HepG2 (cell line): Measurements from ENCODE around the gene ZC3H8. TPM values are rescaled to one million over a fixed set of nuclear protein-coding genes. Genes with fewer than 3 reads are reported as not detected.

Source experiments
- ATAC-seq: fragments of 200-7000 bp; cut with Tn5 transposase; 3 replicates; pipeline ENCODE4 v1.9.1; 2020; ENCODE audit warnings: mild to moderate bottlenecking, moderate library complexity
- BruUV-seq: library from RNA; stranded (reverse); fragments of 400-500 nt; replicated peaks from 2 replicates; lab custom pipeline; 2021; lab: Mats Ljungman, UMichigan
- CTCF ChIA-PET: fragments of 300-600 bp; formaldehyde crosslinking; extraction: SDS; loops from one replicate; lab custom pipeline; 2021; ENCODE audit warnings: low total read pairs, inconsistent platforms, low intra/inter-chr PET ratio; lab: Yijun Ruan, JAX
- POLR2A ChIA-PET: fragments of 350-600 bp; sonication (Branson Sonifier 250); formaldehyde crosslinking; loops from one replicate; lab custom pipeline; 2020; ENCODE audit warnings: antibody characterized with exemption, inconsistent platforms; lab: Yijun Ruan, JAX
- DNase-seq: peaks from one replicate; pipeline ENCODE4 v3.0.0-alpha.2; 2015; ENCODE audit warnings: low spot score
- FAIRE-seq: peaks from 3 replicates; lab custom pipeline; 2011; peaks lifted over from hg19 to GRCh38; lab: Jason Lieb, UNC
- H2AFZ ChIP-seq: one replicate; pipeline ENCODE4 v1.6.1; 2011; ENCODE audit warnings: low read length, inconsistent platforms
- H3K27ac ChIP-seq: fragments of 300-600 bp; 3 replicates; pipeline ENCODE4 v1.8.0; 2011; ENCODE audit warnings: mixed run types, mild to moderate bottlenecking, mixed read lengths, low read length, inconsistent platforms; ENCODE audit not compliant: insufficient read depth; ENCODE audit errors: extremely low read length
- H3K27me3 ChIP-seq, 2 experiments: fragments of 200-600 bp in 1 of 2; 2 replicates in 1 of 2; 3 replicates in 1 of 2; pipeline versions ENCODE4 v1.6.0 to v1.8.0; 2011; ENCODE audit warnings: low read length in 2 of 2, mild to moderate bottlenecking in 2 of 2, moderate library complexity in 2 of 2, inconsistent platforms in 1 of 2; ENCODE audit not compliant: insufficient read depth in 2 of 2, control insufficient read depth in 1 of 2
- H3K36me3 ChIP-seq, 2 experiments: fragments of 200-600 bp in 1 of 2; replicated peaks in 1 of 2; 2 replicates in 1 of 2; 3 replicates in 1 of 2; pipeline versions ENCODE4 v1.5.1 to v1.8.0; 2011; ENCODE audit warnings: low read length in 2 of 2, inconsistent platforms in 1 of 2; ENCODE audit not compliant: insufficient read depth in 2 of 2, control insufficient read depth in 1 of 2
- H3K4me1 ChIP-seq: 2 replicates; pipeline ENCODE4 v1.5.1; 2012; ENCODE audit warnings: low read length, inconsistent platforms; ENCODE audit not compliant: insufficient read depth
- H3K4me2 ChIP-seq: 2 replicates; pipeline ENCODE4 v1.6.0; 2011; ENCODE audit warnings: low read depth, low read length, inconsistent platforms
- H3K4me3 ChIP-seq, 3 experiments: fragments of 200-600 bp in 1 of 3; sonication (generic), shearing (Covaris generic) in 1 of 3; replicated peaks in 1 of 3; 2 replicates each; pipeline ENCODE4 v1.5.1; 2011 to 2016; ENCODE audit warnings: low read length in 3 of 3, inconsistent platforms in 2 of 3, low read depth in 2 of 3, mild to moderate bottlenecking in 2 of 3, control low read depth in 1 of 3, mixed read lengths in 1 of 3; ENCODE audit not compliant: insufficient read depth in 1 of 3
- H3K79me2 ChIP-seq: one replicate; pipeline ENCODE4 v1.6.1; 2011; ENCODE audit warnings: low read length, inconsistent platforms; ENCODE audit not compliant: insufficient read depth
- H3K9ac ChIP-seq: 2 replicates; pipeline ENCODE4 v1.6.0; 2011; ENCODE audit warnings: mild to moderate bottlenecking, low read depth, low read length, inconsistent platforms; ENCODE audit not compliant: insufficient read depth
- H3K9me3 ChIP-seq: 2 replicates; pipeline ENCODE4 v1.5.1; 2012; ENCODE audit warnings: mild to moderate bottlenecking, low read length
- H4K20me1 ChIP-seq: 2 replicates; pipeline ENCODE4 v1.6.0; 2011; ENCODE audit warnings: inconsistent platforms, mild to moderate bottlenecking, low read length, moderate library complexity; ENCODE audit not compliant: insufficient read depth
- ATF6 ChIP-seq: sonication (generic); formaldehyde crosslinking; conservative IDR thresholded peaks from 2 replicates; pipeline ENCODE4 v1.4.0; 2020; ENCODE audit warnings: missing genetic modification reagents
- ELF1 ChIP-seq: sonication (generic); formaldehyde crosslinking; IDR thresholded peaks from 2 replicates; pipeline ENCODE4 v1.4.0; 2020; ENCODE audit warnings: missing genetic modification reagents
- HNRNPL ChIP-seq: fragments of 200-400 bp; formaldehyde crosslinking; IDR thresholded peaks from 2 replicates; pipeline ENCODE4 v1.6.1; 2017; ENCODE audit warnings: mild to moderate bottlenecking, low read depth, low read length
- KLF6 ChIP-seq: IDR thresholded peaks from 2 replicates; pipeline ENCODE4 v1.8.0; 2016; ENCODE audit warnings: missing biosample characterization, missing genetic modification reagents
- LCORL ChIP-seq, 2 experiments: fragments of 450-650 bp in 1 of 2; sonication (generic) in 1 of 2; formaldehyde crosslinking in 1 of 2; IDR thresholded peaks; 2 replicates each; pipeline versions ENCODE4 v1.5.0 to v1.6.1; 2017 to 2020; ENCODE audit warnings: antibody characterized with exemption in 1 of 2, missing genetic modification reagents in 1 of 2
- TBP ChIP-seq: sonication (generic); formaldehyde crosslinking; IDR thresholded peaks from 2 replicates; pipeline ENCODE4 v1.5.0; 2020; ENCODE audit warnings: missing genetic modification reagents
- TGIF2 ChIP-seq: IDR thresholded peaks from 2 replicates; pipeline ENCODE4 v1.6.1; 2016; ENCODE audit warnings: control low read depth, missing compliant biosample characterization
- ZC3H13 ChIP-seq: sonication (generic); formaldehyde crosslinking; IDR thresholded peaks from 2 replicates; pipeline ENCODE4 v1.8.1; 2023; ENCODE audit warnings: mild to moderate bottlenecking, missing genetic modification reagents, moderate library complexity
- ZFAT ChIP-seq: sonication (generic); formaldehyde crosslinking; conservative IDR thresholded peaks from 2 replicates; pipeline ENCODE4 v1.8.1; 2023; ENCODE audit warnings: missing genetic modification reagents, inconsistent platforms
- ZNF260 ChIP-seq: sonication (generic); formaldehyde crosslinking; IDR thresholded peaks from 2 replicates; pipeline ENCODE4 v1.4.0; 2020; ENCODE audit warnings: missing genetic modification reagents, low read depth, mild to moderate bottlenecking, borderline replicate concordance
- ZNF383 ChIP-seq: sonication (generic); formaldehyde crosslinking; IDR thresholded peaks from 2 replicates; pipeline ENCODE4 v1.4.0; 2020; ENCODE audit warnings: missing genetic modification reagents, mild to moderate bottlenecking, borderline replicate concordance
- ZZZ3 ChIP-seq: sonication (generic); formaldehyde crosslinking; IDR thresholded peaks from 2 replicates; pipeline ENCODE4 v1.4.0; 2020; ENCODE audit warnings: missing genetic modification reagents, mild to moderate bottlenecking, borderline replicate concordance
- in situ Hi-C: cut with HindIII; loops from 2 replicates; pipeline ENCODE4 v1.10.0; 2017; ENCODE audit warnings: low pct_unique_long_range_greater_than_20kb; ENCODE audit not compliant: extremely low pct_ligation_motif_present
- intact Hi-C: fragments of 100-400 bp; cut with micrococcal nuclease; formaldehyde crosslinking; loops from one replicate; pipeline ENCODE4 v1.10.0; 2022; ENCODE audit not compliant: unreplicated experiment
- polyA plus RNA-seq, 8 experiments: library from polyadenylated mRNA; depleted of rRNA in 3 of 8; stranded (reverse) in 7 of 8; unstranded in 1 of 8; fragments of >200 nt; fragmentation: Illumina TruSeq in 4 of 8; extraction: Trizol in 4 of 8; gene quantifications; 2 replicates each; pipeline versions ENCODE4 v1.2.1 to v1.2.3, GENCODE V29; 2011 to 2016; ENCODE audit warnings: low read depth in 4 of 8, missing spikeins in 1 of 8, mixed read lengths in 1 of 8; ENCODE audit not compliant: insufficient read depth in 1 of 8
- total RNA-seq, 5 experiments: library from RNA; depleted of rRNA; stranded (reverse); fragments of >200 nt; fragmentation: Illumina TruSeq; extraction: Trizol; gene quantifications; 2 replicates each; pipeline ENCODE4 v1.2.3, GENCODE V29; 2016; ENCODE audit warnings: low read depth in 1 of 5
- TF ChIP-seq, protein P1 (sequence below): sonication (generic); formaldehyde crosslinking; IDR thresholded peaks from 2 replicates; pipeline ENCODE4 v1.8.1; 2022; ENCODE audit warnings: mild to moderate bottlenecking, missing genetic modification reagents

Gene ZC3H8
- total and polyA plus RNA-seq, 2 of the 13 experiments (the other 11 are each of a cell fraction or from before 2014, with no cell fraction given), result 4.5 to 17.0 TPM

GRCh38 chr2:112229348-112229747 lies 25.5 kb downstream of the ZC3H8 start:
- Histone ChIP-seq H3K27me3 (no peaks in the 10 kb centered on the region), H3K4me2 (no peak overlapping the region), H3K27ac (no peak overlapping the region), H3K36me3 (peaks cover 3 to 11% of the 10 kb centered on the region in 2 experiments; a peak in 3 of 5 replicates), H3K9me3 (no peaks in the 10 kb centered on the region), H3K9ac (no peak overlapping the region), H4K20me1 (no peaks in the 10 kb centered on the region), H2AFZ (no peak overlapping the region), H3K4me1 (no peaks in the 10 kb centered on the region), H3K79me2 (no peaks in the 10 kb centered on the region), H3K4me3 (no peak overlapping the region)
- TF ChIP-seq TGIF2, result no peak
- TF ChIP-seq KLF6 (CRISPR knock-in tag), result no peak
- TF ChIP-seq ZFAT (CRISPR knock-in tag), result no peak
- TF ChIP-seq TBP, result no peak
- TF ChIP-seq ZNF383 (CRISPR knock-in tag), result no peak
- TF ChIP-seq LCORL (IDR thresholded peaks at IDR 0.05), result no peak
- no peak for TF ChIP-seq LCORL (CRISPR knock-in tag; IDR thresholded peaks at IDR 0.05)
- TF ChIP-seq ELF1 (CRISPR knock-in tag), result no peak
- TF ChIP-seq ATF6 (CRISPR knock-in tag), result no peak
- no peak for TF ChIP-seq ZNF260 (CRISPR knock-in tag)
- no peak for TF ChIP-seq ZC3H13 (CRISPR knock-in tag)
- TF ChIP-seq HNRNPL, result no peak
- TF ChIP-seq ZZZ3 (CRISPR knock-in tag), result no peak
- TF ChIP-seq, protein P1, sequence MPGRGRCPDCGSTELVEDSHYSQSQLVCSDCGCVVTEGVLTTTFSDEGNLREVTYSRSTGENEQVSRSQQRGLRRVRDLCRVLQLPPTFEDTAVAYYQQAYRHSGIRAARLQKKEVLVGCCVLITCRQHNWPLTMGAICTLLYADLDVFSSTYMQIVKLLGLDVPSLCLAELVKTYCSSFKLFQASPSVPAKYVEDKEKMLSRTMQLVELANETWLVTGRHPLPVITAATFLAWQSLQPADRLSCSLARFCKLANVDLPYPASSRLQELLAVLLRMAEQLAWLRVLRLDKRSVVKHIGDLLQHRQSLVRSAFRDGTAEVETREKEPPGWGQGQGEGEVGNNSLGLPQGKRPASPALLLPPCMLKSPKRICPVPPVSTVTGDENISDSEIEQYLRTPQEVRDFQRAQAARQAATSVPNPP (CRISPR knock-in tag), result no peak
- DNase-seq (no peak), ATAC-seq (no peak), FAIRE-seq (no peak)
- CTCF ChIA-PET, result no interaction called here
- in situ Hi-C loops, result no loop called here
- BruUV-seq, result no TSS peak
- POLR2A ChIA-PET, result no interaction called here
- intact Hi-C loops, result no loop called here
